Esophagus (tissue), 2 donors: ENCODE measurements around the gene MPHOSPH9. TPM values are rescaled to one million over a fixed set of nuclear protein-coding genes. Genes with fewer than 3 reads are reported as not detected.

ENCODE experiments used
- H3K27ac ChIP-seq, 2 donors: one replicate each; pipeline ENCODE4 v1.5.1; 2013; ENCODE audit warnings: low read depth in 2 of 2, mild to moderate bottlenecking in 2 of 2, inconsistent platforms in 1 of 2, low read length in 1 of 2, moderate library complexity in 1 of 2
- H3K27me3 ChIP-seq, 2 donors: one replicate each; pipeline ENCODE4 v1.6.1; 2013; ENCODE audit warnings: low read length in 2 of 2, control low read depth in 1 of 2, mild to moderate bottlenecking in 1 of 2; ENCODE audit not compliant: insufficient read depth in 2 of 2, control insufficient read depth in 1 of 2
- H3K36me3 ChIP-seq, 2 donors: one replicate each; pipeline ENCODE4 v1.6.1; 2013; ENCODE audit warnings: low read length in 1 of 2; ENCODE audit not compliant: control insufficient read depth in 2 of 2, insufficient read depth in 2 of 2
- H3K4me1 ChIP-seq, 2 donors: one replicate each; pipeline ENCODE4 v1.6.1; 2013; ENCODE audit warnings: low read length in 1 of 2; ENCODE audit not compliant: control insufficient read depth in 2 of 2, insufficient read depth in 2 of 2
- H3K4me3 ChIP-seq, 2 donors: one replicate each; pipeline ENCODE4 v1.5.1; 2013; ENCODE audit warnings: low read length in 2 of 2, mild to moderate bottlenecking in 2 of 2, low read depth in 1 of 2, moderate library complexity in 1 of 2
- H3K9me3 ChIP-seq, 2 donors: one replicate each; pipeline ENCODE4 v1.6.1; 2013; ENCODE audit warnings: mild to moderate bottlenecking in 2 of 2, low read depth in 1 of 2, low read length in 1 of 2, moderate library complexity in 1 of 2; ENCODE audit not compliant: control insufficient read depth in 2 of 2, insufficient read depth in 1 of 2
- WGBS, 2 donors: extraction: QIAGEN DNeasy Blood & Tissue Kit; methylation state at CpG; one replicate each; pipeline ENCODE4 v1.1.7; 2013; 5-methylcytosine and 5-hydroxymethylcytosine counted together
- polyA plus RNA-seq, 2 donors: library from polyadenylated mRNA; stranded (reverse); fragments of 200-250 nt; gene quantifications; one replicate each; pipeline ENCODE4 v1.2.3, GENCODE V29; 2013
- donor health status: healthy with polysubstance abuse.
- donor health status: Bipolar disorder and iron deficiency.

Gene MPHOSPH9
- polyA plus RNA-seq, 2 donors, result 3.9 to 4.0 TPM

GRCh38 chr12:123269395-123269892, 36.5 kb upstream of the MPHOSPH9 start:
- H3K4me3 ChIP-seq, result peak overlapping the region; percentile 66 to 96
- no peaks in the 10 kb centered on the region for H3K27me3 ChIP-seq
- H3K4me1 ChIP-seq, result peaks cover 5 to 31% of the 10 kb centered on the region in 2 donors
- H3K9me3 ChIP-seq, result no peaks in the 10 kb centered on the region
- 6 to 16% methylated on average over 29 to 32 of the region's 32 CpGs for WGBS, 2 donors
- H3K36me3 ChIP-seq, result peaks cover 6 to 25% of the 10 kb centered on the region in 2 donors
- H3K27ac ChIP-seq, result peak overlapping the region; percentile 74 to 81

DNA sequence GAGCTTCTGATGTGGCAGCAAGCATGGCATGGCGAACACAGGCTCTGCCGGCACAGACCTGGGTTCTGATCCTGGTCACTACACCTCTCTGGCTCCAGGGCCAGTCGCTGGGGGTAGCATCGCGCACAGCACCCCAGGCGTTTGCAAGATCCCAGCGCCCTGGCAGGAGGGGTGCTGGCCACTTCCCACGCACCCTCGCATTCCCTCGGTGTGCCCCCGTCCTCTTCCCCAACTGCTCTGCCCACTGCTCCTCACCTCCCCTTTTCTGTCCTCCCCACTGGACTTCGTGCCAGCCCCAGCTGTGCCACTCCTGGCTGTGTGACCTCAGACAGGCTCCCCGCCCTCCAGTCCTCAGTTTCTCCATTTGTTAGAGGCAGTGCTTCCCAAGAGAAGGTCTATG, 35.9 kb upstream of the MPHOSPH9 start:
- no peaks in the 10 kb centered on the region for H3K9me3 ChIP-seq
- peaks cover 6 to 25% of the 10 kb centered on the region in 2 donors for H3K36me3 ChIP-seq
- H3K4me3 ChIP-seq, result no peak overlapping the region
- peaks cover 5 to 31% of the 10 kb centered on the region in 2 donors for H3K4me1 ChIP-seq
- H3K27ac ChIP-seq, result peak overlapping the region; percentile 24 to 34
- no peaks in the 10 kb centered on the region for H3K27me3 ChIP-seq
- whole genome bisulfite sequencing, 2 donors, result 74 to 78% methylated on average over 13 of the region's 13 CpGs

DNA sequence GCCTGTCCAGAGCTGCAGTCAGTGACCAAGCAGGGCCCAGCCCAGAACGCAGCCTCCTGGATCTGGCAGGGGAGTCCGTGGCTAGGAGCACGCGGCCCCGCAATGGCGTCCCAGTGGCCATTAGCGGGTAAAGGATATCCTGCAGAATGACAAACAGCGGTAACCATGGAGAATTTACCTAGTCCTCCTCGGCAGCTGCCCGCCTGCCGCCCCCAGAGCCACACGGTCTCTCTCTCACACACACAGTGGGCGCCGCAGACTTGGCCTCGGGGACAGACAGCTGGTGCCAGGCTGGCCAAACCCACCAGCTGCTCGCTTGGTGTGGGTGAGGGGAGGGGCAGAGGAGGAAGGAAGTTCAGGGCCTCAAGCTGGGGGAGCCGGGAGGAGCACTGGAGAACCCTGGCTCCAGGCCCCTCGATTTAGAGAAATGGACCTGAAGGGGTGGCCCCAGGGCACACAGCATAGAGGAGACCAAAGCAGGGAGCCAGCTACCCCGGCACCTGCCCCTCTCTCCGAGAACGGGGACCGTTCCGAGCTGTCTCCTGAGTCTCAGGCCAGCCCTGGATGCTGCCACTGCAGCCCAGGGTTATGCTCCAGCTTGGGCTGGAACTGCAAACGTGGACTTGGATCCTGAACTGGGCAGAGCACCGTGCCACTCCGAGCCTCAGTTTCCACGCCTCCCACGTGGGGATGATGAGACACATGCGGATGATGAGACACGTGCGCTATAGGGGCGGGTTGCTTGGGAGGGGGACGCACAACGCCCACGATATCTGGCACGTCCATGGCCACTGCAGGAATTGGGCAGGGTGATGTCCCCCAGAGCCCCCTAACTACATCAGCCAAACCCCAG, 35.3 kb upstream of the MPHOSPH9 start:
- Histone ChIP-seq H3K9me3 (no peaks in the 10 kb centered on the region), H3K4me3 (no peak overlapping the region), H3K27ac (peak overlapping the region; percentile 1 to 50), H3K4me1 (peaks cover 5 to 31% of the 10 kb centered on the region in 2 donors), H3K27me3 (no peaks in the 10 kb centered on the region), H3K36me3 (peaks cover 10 to 26% of the 10 kb centered on the region in 2 donors)
- 56 to 63% methylated on average over 36 of the region's 36 CpGs for WGBS, 2 donors

- H3K27me3 ChIP-seq, result no peaks in the 10 kb centered on the region
- no peak overlapping the region for H3K4me3 ChIP-seq
- H3K9me3 ChIP-seq, result no peaks in the 10 kb centered on the region
- H3K27ac ChIP-seq, result peak overlapping the region; percentile 1 to 50
- 87 to 91% methylated on average over 7 of the region's 7 CpGs for WGBS, 2 donors
- H3K4me1 ChIP-seq, result peaks cover 5 to 31% of the 10 kb centered on the region in 2 donors
- peaks cover 10 to 28% of the 10 kb centered on the region in 2 donors for H3K36me3 ChIP-seq
Measured at GRCh38 chr12:123267335-123267920, 34.5 kb upstream of the MPHOSPH9 start.

GRCh38 chr12:123266679-123267277, 33.8 kb upstream of the MPHOSPH9 start:
- peaks cover 10 to 31% of the 10 kb centered on the region in 2 donors for H3K36me3 ChIP-seq
- no peak overlapping the region for H3K4me3 ChIP-seq
- H3K9me3 ChIP-seq, result no peaks in the 10 kb centered on the region
- WGBS, 2 donors, result 88 to 90% methylated on average over 19 of the region's 19 CpGs
- no peak overlapping the region for H3K27ac ChIP-seq
- H3K4me1 ChIP-seq, result peaks cover 5 to 31% of the 10 kb centered on the region in 2 donors
- H3K27me3 ChIP-seq, result no peaks in the 10 kb centered on the region

GRCh38 chr12:123265851-123266678, 33.1 kb upstream of the MPHOSPH9 start:
- 56 to 80% methylated on average over 34 to 35 of the region's 35 CpGs for WGBS, 2 donors
- H3K27me3 ChIP-seq, result no peaks in the 10 kb centered on the region
- no peaks in the 10 kb centered on the region for H3K9me3 ChIP-seq
- peaks cover 11 to 34% of the 10 kb centered on the region in 2 donors for H3K36me3 ChIP-seq
- H3K4me3 ChIP-seq, result no peak overlapping the region
- peaks cover 5 to 31% of the 10 kb centered on the region in 2 donors for H3K4me1 ChIP-seq
- H3K27ac ChIP-seq, result no peak overlapping the region

DNA sequence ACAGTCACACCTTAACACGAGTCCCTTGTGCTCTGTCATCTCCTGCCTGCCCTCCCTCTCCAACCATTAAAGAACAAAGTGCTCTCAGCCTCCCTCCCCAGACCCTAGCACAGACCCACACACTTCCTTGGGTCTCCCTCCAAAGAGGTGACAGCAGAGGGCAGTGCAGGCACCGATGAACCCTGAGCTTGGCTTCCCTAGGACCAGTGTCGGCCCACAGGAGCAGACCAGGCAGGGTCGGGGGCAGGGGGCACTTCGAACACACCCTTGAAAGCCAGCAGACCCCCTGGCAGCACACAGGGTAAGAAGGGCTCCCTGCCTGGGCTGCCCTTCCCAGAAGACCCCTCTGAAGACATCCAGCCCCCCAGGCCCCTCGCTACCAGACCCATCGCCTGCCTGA, 31.7 kb upstream of the MPHOSPH9 start:
- no peaks in the 10 kb centered on the region for H3K9me3 ChIP-seq
- no peaks in the 10 kb centered on the region for H3K27me3 ChIP-seq
- H3K4me3 ChIP-seq, result no peak overlapping the region
- WGBS, 2 donors, result 69 to 71% methylated on average over 7 of the region's 7 CpGs
- H3K36me3 ChIP-seq, result peaks cover 12 to 34% of the 10 kb centered on the region in 2 donors
- peaks cover 5 to 27% of the 10 kb centered on the region in 2 donors for H3K4me1 ChIP-seq
- no peak overlapping the region for H3K27ac ChIP-seq

DNA sequence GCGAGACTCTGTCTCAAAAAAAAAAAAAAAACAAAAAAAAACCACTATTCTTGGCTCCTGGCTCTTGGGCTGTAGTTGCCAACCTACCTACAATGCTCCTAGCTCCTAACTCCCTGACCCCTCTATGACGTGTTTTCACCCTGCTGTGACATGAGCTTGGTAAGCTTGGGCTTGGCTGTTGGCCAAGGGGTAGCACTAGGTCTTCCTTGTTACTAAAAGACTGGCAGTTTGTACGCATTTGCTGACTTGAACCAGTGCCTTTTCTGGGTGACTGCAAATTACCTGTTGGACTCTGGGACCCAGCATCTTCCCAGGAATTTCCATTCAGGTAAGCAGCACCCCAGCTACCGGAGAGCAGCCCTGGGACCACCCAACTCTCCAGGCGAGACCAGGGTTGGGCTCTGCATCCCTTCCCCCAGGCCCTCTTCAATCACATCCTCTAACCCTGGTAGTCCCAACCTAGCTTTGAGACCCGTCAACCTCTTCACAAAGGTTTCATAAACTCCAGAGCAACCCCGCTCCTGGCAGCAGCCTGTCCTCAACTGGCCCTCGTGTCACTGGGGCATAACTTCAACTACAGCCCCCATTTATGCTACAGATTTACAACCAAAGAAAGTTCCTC, 30.4 kb upstream of the MPHOSPH9 start:
- WGBS, 2 donors, result 81 to 90% methylated on average over 8 of the region's 8 CpGs
- Histone ChIP-seq H3K27ac (no peak overlapping the region), H3K9me3 (no peaks in the 10 kb centered on the region), H3K4me1 (peaks cover 5 to 17% of the 10 kb centered on the region in 2 donors), H3K36me3 (peaks cover 12 to 39% of the 10 kb centered on the region in 2 donors), H3K4me3 (no peak overlapping the region), H3K27me3 (no peaks in the 10 kb centered on the region)
